GM12878 (cell line): ENCODE measurements around the gene ZBTB16. TPM values are rescaled to one million over a fixed set of nuclear protein-coding genes. Genes with fewer than 3 reads are reported as not detected.

Experiments
- ATAC-seq: fragments of 200-7000 bp; cut with Tn5 transposase; 3 replicates; pipeline ENCODE4 v1.9.1; 2020; ENCODE audit warnings: mild to moderate bottlenecking, moderate library complexity
- BruUV-seq: library from RNA; stranded (reverse); fragments of 400-500 nt; replicated peaks from 2 replicates; lab custom pipeline; 2021; lab: Mats Ljungman, UMichigan
- CTCF ChIA-PET: fragments of 300-600 bp; sonication (Branson Sonifier 250); formaldehyde crosslinking; extraction: SDS; loops from one replicate; lab custom pipeline; 2021; ENCODE audit warnings: inconsistent platforms; lab: Yijun Ruan, JAX
- POLR2A ChIA-PET: fragments of 350-600 bp; formaldehyde crosslinking; extraction: SDS; loops from one replicate; lab custom pipeline; 2021; ENCODE audit warnings: inconsistent platforms; lab: Charles Lee
- RAD21 ChIA-PET: fragments of 300-600 bp; sonication (Branson Sonifier 250); formaldehyde crosslinking; loops from one replicate; lab custom pipeline; 2023; ENCODE audit warnings: antibody characterized with exemption; ENCODE audit not compliant: unreplicated experiment; lab: Charles Lee
- SMC1A ChIA-PET: fragments of 300-600 bp; sonication (Branson Sonifier 250); formaldehyde crosslinking; loops from one replicate; lab custom pipeline; 2023; ENCODE audit not compliant: unreplicated experiment, uncharacterized antibody; lab: Charles Lee
- DNase-seq: peaks from one replicate; pipeline ENCODE4 v3.0.0-alpha.2; 2011; ENCODE audit warnings: low read depth, low spot score
- FAIRE-seq: peaks from 3 replicates; lab custom pipeline; 2011; peaks lifted over from hg19 to GRCh38; lab: Jason Lieb, UNC
- H2AFZ ChIP-seq: 2 replicates; pipeline ENCODE4 v1.6.0; 2011; ENCODE audit warnings: low read depth, low read length, control low read depth; ENCODE audit not compliant: control insufficient read depth
- H3K27ac ChIP-seq: 2 replicates; pipeline ENCODE4 v1.5.1; 2011; ENCODE audit warnings: control low read depth; ENCODE audit not compliant: control insufficient read depth, insufficient read depth
- H3K27me3 ChIP-seq, 2 experiments: replicated peaks in 1 of 2; 2 replicates each; pipeline versions ENCODE4 v1.6.0 to v1.6.1; 2011; ENCODE audit warnings: low read length in 1 of 2; ENCODE audit not compliant: control insufficient read depth in 2 of 2, insufficient read depth in 2 of 2
- H3K36me3 ChIP-seq, 2 experiments: 2 replicates each; pipeline ENCODE4 v1.5.1; 2011; ENCODE audit warnings: low read length in 1 of 2; ENCODE audit not compliant: control insufficient read depth in 2 of 2, insufficient read depth in 2 of 2
- H3K4me1 ChIP-seq: 2 replicates; pipeline ENCODE4 v1.6.1; 2011; ENCODE audit warnings: mild to moderate bottlenecking, low read length, moderate library complexity, mixed read lengths; ENCODE audit not compliant: control insufficient read depth, insufficient read depth
- H3K4me2 ChIP-seq: 2 replicates; pipeline ENCODE4 v1.6.0; 2011; ENCODE audit warnings: control low read depth; ENCODE audit not compliant: control insufficient read depth, insufficient read depth
- H3K4me3 ChIP-seq: fragments of 200-600 bp; sonication (generic); 2 replicates; pipeline ENCODE4 v1.5.1; 2016
- H3K79me2 ChIP-seq: 2 replicates; pipeline ENCODE4 v1.6.0; 2011; ENCODE audit warnings: low read length; ENCODE audit not compliant: control insufficient read depth, insufficient read depth
- H3K9ac ChIP-seq: 2 replicates; pipeline ENCODE4 v1.8.0; 2011; ENCODE audit warnings: low read length, control low read depth, mixed read lengths; ENCODE audit not compliant: control insufficient read depth, insufficient read depth
- H3K9me3 ChIP-seq: replicated peaks from 3 replicates; pipeline ENCODE4 v1.5.1; 2011; ENCODE audit warnings: mild to moderate bottlenecking, low read length; ENCODE audit not compliant: control insufficient read depth, insufficient read depth
- H4K20me1 ChIP-seq: 2 replicates; pipeline ENCODE4 v1.6.0; 2011; ENCODE audit not compliant: control insufficient read depth, insufficient read depth
- ATF2 ChIP-seq: IDR thresholded peaks from 2 replicates; pipeline ENCODE4 v1.6.1; 2012; ENCODE audit warnings: low read length, inconsistent platforms
- ESRRA ChIP-seq: IDR thresholded peaks from 2 replicates; pipeline ENCODE4 v1.6.1; 2012; ENCODE audit warnings: mild to moderate bottlenecking, low read length, improper control_type of control experiment
- GATAD2B ChIP-seq: fragments of 450-650 bp; conservative IDR thresholded peaks from 2 replicates; pipeline ENCODE4 v1.6.1; 2017; ENCODE audit warnings: low read depth, mild to moderate bottlenecking, moderate library complexity
- NR2F1 ChIP-seq: fragments of 450-650 bp; conservative IDR thresholded peaks from 2 replicates; pipeline ENCODE4 v1.6.1; 2017; ENCODE audit warnings: mild to moderate bottlenecking
- PKNOX1 ChIP-seq: fragments of 450-650 bp; IDR thresholded peaks from 2 replicates; pipeline ENCODE4 v1.6.1; 2016; ENCODE audit warnings: mild to moderate bottlenecking
- RELB ChIP-seq: fragments of 450-650 bp; IDR thresholded peaks from 2 replicates; pipeline ENCODE4 v1.6.1; 2017; ENCODE audit warnings: low read depth, mild to moderate bottlenecking, moderate library complexity
- SP1 ChIP-seq: IDR thresholded peaks from one replicate; pipeline ENCODE4 v1.6.1; 2011; ENCODE audit warnings: low read depth, low read length
- SUPT20H ChIP-seq: IDR thresholded peaks from 2 replicates; pipeline ENCODE4 v1.6.1; 2011; ENCODE audit warnings: low read depth, mild to moderate bottlenecking, low read length, moderate library complexity, borderline replicate concordance; ENCODE audit not compliant: control insufficient read depth
- ZBTB11 ChIP-seq: fragments of 450-650 bp; formaldehyde crosslinking; IDR thresholded peaks from 2 replicates; pipeline ENCODE4 v1.5.0; 2022; ENCODE audit warnings: mild to moderate bottlenecking, missing genetic modification characterization
- ZBTB40 ChIP-seq: fragments of 450-650 bp; IDR thresholded peaks from 2 replicates; pipeline ENCODE4 v1.6.1; 2016; ENCODE audit warnings: mild to moderate bottlenecking, moderate library complexity, borderline replicate concordance
- ZNF24 ChIP-seq: fragments of 450-650 bp; IDR thresholded peaks from 2 replicates; pipeline ENCODE4 v1.6.1; 2017; ENCODE audit warnings: antibody characterized with exemption, mild to moderate bottlenecking
- ZZZ3 ChIP-seq: IDR thresholded peaks from 2 replicates; pipeline ENCODE4 v1.6.1; 2011; ENCODE audit warnings: low read depth; ENCODE audit not compliant: control insufficient read depth, insufficient read length
- WGBS: methylation state at CpG from one replicate; pipeline ENCODE4 v1.1.6; 2016; ENCODE audit warnings: low lambda C conversion rate; ENCODE audit not compliant: insufficient replicate concordance, insufficient coverage; ENCODE audit errors: missing lambda C conversion rate; 5-methylcytosine and 5-hydroxymethylcytosine counted together
- in situ Hi-C: fragments of 300-500 bp; cut with MboI; formaldehyde crosslinking; loops from 9 replicates; pipeline ENCODE4 v1.14.3; 2018; ENCODE audit warnings: mixed read lengths
- intact Hi-C: fragments of 100-400 bp; cut with micrococcal nuclease; formaldehyde crosslinking; loops from one replicate; pipeline ENCODE4 v1.14.2; 2022; ENCODE audit not compliant: unreplicated experiment
- polyA plus RNA-seq, 11 experiments: library from polyadenylated mRNA; depleted of rRNA in 4 of 11; unstranded in 6 of 11; stranded (reverse) in 5 of 11; fragments of >200 nt; fragmentation: Nextera tagmentation in 4 of 11; fragmentation: Illumina TruSeq in 1 of 11; extraction: Ambion mirVana in 4 of 11; extraction: Trizol in 1 of 11; gene quantifications; 1 replicate in 1 of 11; 2 replicates in 10 of 11; pipeline versions ENCODE4 v1.2.1 to v1.2.3, GENCODE V29; 2011 to 2016; ENCODE audit warnings: inconsistent platforms in 2 of 11, missing spikeins in 2 of 11, low read depth in 1 of 11
- total RNA-seq, 4 experiments: library from RNA; depleted of rRNA in 3 of 4; stranded (reverse); fragments of >200 nt in 3 of 4; fragmentation: Illumina TruSeq in 1 of 4; extraction: Trizol in 1 of 4; gene quantifications; 2 replicates each; pipeline versions ENCODE4 v1.2.1 to v1.2.3, GENCODE V29; 2013 to 2021

The ZBTB16 gene
- total and polyA plus RNA-seq, 10 of the 15 experiments (the other 5 are each of a cell fraction or from before 2014, with no cell fraction given) = 0.38 TPM; not detected in 9

- no peaks in the 10 kb centered on the region for H3K36me3 ChIP-seq
- WGBS = 17% methylated on average over 6 of the region's 6 CpGs
- BruUV-seq = no TSS peak
- H3K79me2 ChIP-seq = no peaks in the 10 kb centered on the region
- H3K4me3 ChIP-seq = no peak overlapping the region
- H3K9ac ChIP-seq = no peak overlapping the region
- no peak for FAIRE-seq
- no peak overlapping the region for H3K4me2 ChIP-seq
- no peak for ATAC-seq
- no peaks in the 10 kb centered on the region for H3K9me3 ChIP-seq
- H3K4me1 ChIP-seq = no peaks in the 10 kb centered on the region
- no peak overlapping the region for H3K27ac ChIP-seq
- H4K20me1 ChIP-seq = no peaks in the 10 kb centered on the region
- ChIA-PET CTCF (interaction anchor here (1.1 kb wide), 1 partner anchor 27 kb away, joined by 3 read pairs; no protein-coding TSS in a partner anchor), RAD21 (no interaction called here), POLR2A (no interaction called here), SMC1A (interaction anchor here (1.1 kb wide), 1 partner anchor 29 kb away, joined by 3 read pairs; no protein-coding TSS in a partner anchor)
- no peak for DNase-seq
- no peak overlapping the region for H2AFZ ChIP-seq
- in situ Hi-C loops (no loop called here), intact Hi-C loops (no loop called here)
- peaks cover 0 to 3% of the 10 kb centered on the region in 2 experiments; a peak in 3 of 4 replicates for H3K27me3 ChIP-seq
- no peak for TF ChIP-seq RELB
- TF ChIP-seq SP1 = no peak
- TF ChIP-seq GATAD2B = no peak
- TF ChIP-seq ATF2 = no peak
- no peak for TF ChIP-seq ZBTB40
- no peak for TF ChIP-seq ESRRA
- no peak for TF ChIP-seq ZZZ3
- TF ChIP-seq SUPT20H = no peak
- TF ChIP-seq NR2F1 = no peak
- no peak for TF ChIP-seq ZBTB11
- no peak for TF ChIP-seq ZNF24
- TF ChIP-seq PKNOX1 = no peak
These were observed 174.2 kb downstream of the ZBTB16 start for GRCh38 chr11:114233755-114234154.
